Peyer's patch (tissue), 4 donors: ENCODE measurements around the gene IL23A.

ENCODE experiments used
- CTCF ChIP-seq, 6 experiments: fragments of 450-650 bp in 4 of 6; fragments of 200-600 bp in 2 of 6; sonication (generic) in 1 of 6; IDR thresholded peaks; one replicate each; pipeline ENCODE4 v1.5.1; 2017 to 2019; ENCODE audit warnings: antibody characterized with exemption in 6 of 6, mild to moderate bottlenecking in 3 of 6, moderate library complexity in 1 of 6
- POLR2A ChIP-seq, 2 donors: fragments of 450-650 bp; IDR thresholded peaks; one replicate each; pipeline ENCODE4 v1.5.1; 2017; ENCODE audit warnings: antibody characterized with exemption in 2 of 2, mild to moderate bottlenecking in 2 of 2, moderate library complexity in 2 of 2

GRCh38 chr12:56359851-56360767 lies 21.4 kb downstream of the IL23A start, which contains the start of gene STAT2:
- TF ChIP-seq CTCF (IDR thresholded peaks at IDR 0.05) (peak in 2 of 6 experiments; percentile 2 to 20), POLR2A (IDR thresholded peaks at IDR 0.05) (peak; percentile 71 to 85)
